Fibroblast of skin of left quadriceps (primary cell): ENCODE data around the gene FAM83E.
A peak's percentile ranks its signal among the peaks of the same experiment; 100 is the strongest.
"Not testable (repeated sequence)": the region's sequence is repeated elsewhere in the genome, so short reads cannot be mapped to it uniquely, and the experiment has no call there.

Experiments used
- DNase-seq, 2 experiments: peaks; one replicate each; pipeline ENCODE4 v3.0.0-alpha.2; 2013; ENCODE audit warnings: low read depth in 2 of 2

The FAM83E gene

GRCh38 chr19:48614436-48615230 lies at the start of gene FAM83E:
FAM83E (minus strand) TSS chr19:48615076; CDS start chr19:48613372, 1,704 bp downstream.
- DNase-seq, result no peak

- DNase-seq, result no peak
Measured at GRCh38 chr19:48664476-48664875, 49.6 kb upstream of the FAM83E start.

- no peak for DNase-seq
Measured at GRCh38 chr19:48663667-48664066, 48.8 kb upstream of the FAM83E start.

GRCh38 chr19:48661711-48662090 lies 46.8 kb upstream of the FAM83E start:
- DNase-seq, result no peak

- DNase-seq, result peak; percentile 68 to 71
Measured at GRCh38 chr19:48660852-48661710, 46.2 kb upstream of the FAM83E start.

- DNase-seq, result no peak
Measured at GRCh38 chr19:48659768-48660167, 44.9 kb upstream of the FAM83E start.

GRCh38 chr19:48658483-48658882 lies 43.6 kb upstream of the FAM83E start:
- no peak for DNase-seq

- DNase-seq, result not testable (repeated sequence)
Measured at GRCh38 chr19:48657828-48658227, 43.0 kb upstream of the FAM83E start.

- DNase-seq, result peak; percentile 79 to 82
Measured at GRCh38 chr19:48656840-48657474, 42.1 kb upstream of the FAM83E start.

GRCh38 chr19:48654299-48655059 lies 39.6 kb upstream of the FAM83E start:
- DNase-seq, result no peak

GRCh38 chr19:48651683-48652048 lies 36.8 kb upstream of the FAM83E start:
- no peak for DNase-seq

GRCh38 chr19:48650974-48651682 lies 36.3 kb upstream of the FAM83E start:
- DNase-seq, result no peak

- DNase-seq, result no peak
Measured at GRCh38 chr19:48648134-48648533, 33.3 kb upstream of the FAM83E start.

GRCh38 chr19:48646722-48647216 lies 31.9 kb upstream of the FAM83E start:
- no peak for DNase-seq

- peak; percentile 56 to 65 for DNase-seq
Measured at GRCh38 chr19:48646001-48646721, 31.3 kb upstream of the FAM83E start, which contains the start of gene CA11. CA11 (minus strand) TSS chr19:48646187; CDS start chr19:48645632, 555 bp downstream.

- no peak for DNase-seq
Measured at GRCh38 chr19:48645620-48646000, 30.7 kb upstream of the FAM83E start.

- no peak for DNase-seq
Measured at GRCh38 chr19:48644839-48645619, 30.2 kb upstream of the FAM83E start.

- no peak for DNase-seq
Measured at GRCh38 chr19:48644355-48644754, 29.5 kb upstream of the FAM83E start.

GRCh38 chr19:48642862-48643261 lies 28.0 kb upstream of the FAM83E start:
- DNase-seq, result no peak
